Measurements from ENCODE around the gene QSOX2. TPM values are rescaled to one million over a fixed set of nuclear protein-coding genes. Genes with fewer than 3 reads are reported as not detected.

QSOX2 gene
- total RNA-seq, 4 donors from 2014 or later, result 3.4 to 7.2 (median 5.2) TPM

DNA sequence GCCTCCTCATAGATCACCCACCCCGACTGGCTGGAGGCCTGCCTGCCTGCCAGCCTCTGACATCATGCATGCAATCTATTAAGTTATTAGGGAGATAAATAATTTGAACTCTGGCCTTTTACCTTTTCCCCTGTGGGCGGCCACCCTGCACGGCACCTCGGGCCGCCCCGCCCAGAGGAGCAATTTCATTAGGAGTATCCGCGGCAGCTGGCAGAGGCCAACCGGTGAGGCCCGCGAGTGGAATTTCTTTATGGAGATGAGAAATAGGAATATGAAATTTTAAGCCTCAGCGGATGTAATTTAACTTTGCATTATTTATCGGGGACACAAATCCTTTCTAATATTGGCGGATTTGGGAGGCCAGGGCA lies 63.2 kb downstream of the QSOX2 start:
- Histone ChIP-seq H3K4me3 (no peak overlapping the region), H3K27me3 (peaks cover 80% of the 10 kb centered on the region), H3K36me3 (no peaks in the 10 kb centered on the region), H3K27ac (no peak overlapping the region), H3K4me1 (no peaks in the 10 kb centered on the region), H3K9me3 (no peaks in the 10 kb centered on the region)
- TF ChIP-seq POLR2A (IDR thresholded peaks at IDR 0.05) (no peak), POLR2AphosphoS5 (IDR thresholded peaks at IDR 0.05) (no peak), EP300 (IDR thresholded peaks at IDR 0.05) (no peak)
- TF ChIP-seq, protein P1, sequence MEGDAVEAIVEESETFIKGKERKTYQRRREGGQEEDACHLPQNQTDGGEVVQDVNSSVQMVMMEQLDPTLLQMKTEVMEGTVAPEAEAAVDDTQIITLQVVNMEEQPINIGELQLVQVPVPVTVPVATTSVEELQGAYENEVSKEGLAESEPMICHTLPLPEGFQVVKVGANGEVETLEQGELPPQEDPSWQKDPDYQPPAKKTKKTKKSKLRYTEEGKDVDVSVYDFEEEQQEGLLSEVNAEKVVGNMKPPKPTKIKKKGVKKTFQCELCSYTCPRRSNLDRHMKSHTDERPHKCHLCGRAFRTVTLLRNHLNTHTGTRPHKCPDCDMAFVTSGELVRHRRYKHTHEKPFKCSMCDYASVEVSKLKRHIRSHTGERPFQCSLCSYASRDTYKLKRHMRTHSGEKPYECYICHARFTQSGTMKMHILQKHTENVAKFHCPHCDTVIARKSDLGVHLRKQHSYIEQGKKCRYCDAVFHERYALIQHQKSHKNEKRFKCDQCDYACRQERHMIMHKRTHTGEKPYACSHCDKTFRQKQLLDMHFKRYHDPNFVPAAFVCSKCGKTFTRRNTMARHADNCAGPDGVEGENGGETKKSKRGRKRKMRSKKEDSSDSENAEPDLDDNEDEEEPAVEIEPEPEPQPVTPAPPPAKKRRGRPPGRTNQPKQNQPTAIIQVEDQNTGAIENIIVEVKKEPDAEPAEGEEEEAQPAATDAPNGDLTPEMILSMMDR (IDR thresholded peaks at IDR 0.05), result no peak
- WGBS, 2 donors (ENCODE audit: low coverage in 1 of 2), result 63 to 66% methylated on average over 7 to 9 of the region's 14 CpGs
- no peak for ATAC-seq

DNA sequence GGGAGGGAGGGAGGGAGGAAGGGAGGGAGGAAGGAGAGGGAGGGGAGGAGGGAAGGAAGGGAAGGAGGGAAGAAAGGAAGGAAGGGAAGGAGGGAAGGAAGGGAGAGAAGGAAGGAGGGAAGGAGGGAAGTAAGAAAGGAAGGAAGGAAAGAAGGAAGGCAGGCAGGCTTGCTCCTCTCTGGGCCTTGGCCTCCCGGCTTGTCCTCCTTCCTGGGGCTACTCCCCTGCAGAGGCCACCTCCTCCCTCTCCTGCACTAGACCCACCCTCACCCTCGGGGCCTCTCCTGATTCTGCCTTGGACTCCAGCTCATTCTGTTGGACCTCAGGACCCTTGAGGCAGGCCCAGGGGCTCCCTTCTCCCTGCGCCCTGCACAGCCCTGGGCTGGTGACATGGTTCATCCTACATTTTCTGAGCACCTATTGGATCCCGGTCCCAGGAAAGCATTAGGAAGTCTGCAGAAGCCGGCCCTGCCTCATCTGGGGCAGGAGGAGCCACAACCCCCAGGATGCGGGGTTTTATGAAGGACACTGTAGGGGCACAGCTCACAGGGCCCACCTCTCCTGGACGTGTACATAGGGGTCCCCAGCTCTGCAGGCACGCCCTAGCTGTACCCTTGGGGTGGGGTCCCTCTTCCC lies 63.7 kb downstream of the QSOX2 start:
- no peak overlapping the region for H3K4me3 ChIP-seq
- H3K27ac ChIP-seq, result no peak overlapping the region
- no peaks in the 10 kb centered on the region for H3K36me3 ChIP-seq
- H3K27me3 ChIP-seq, result peaks cover 80% of the 10 kb centered on the region
- ATAC-seq, result no peak
- WGBS, 2 donors (ENCODE audit: low coverage in 1 of 2), result 0 to 31% methylated on average over 1 to 2 of the region's 8 CpGs
- no peaks in the 10 kb centered on the region for H3K9me3 ChIP-seq
- TF ChIP-seq POLR2AphosphoS5 (IDR thresholded peaks at IDR 0.05) (no peak), EP300 (IDR thresholded peaks at IDR 0.05) (no peak), POLR2A (IDR thresholded peaks at IDR 0.05) (no peak)
- TF ChIP-seq, protein P1 (IDR thresholded peaks at IDR 0.05), result no peak
- H3K4me1 ChIP-seq, result no peaks in the 10 kb centered on the region

DNA sequence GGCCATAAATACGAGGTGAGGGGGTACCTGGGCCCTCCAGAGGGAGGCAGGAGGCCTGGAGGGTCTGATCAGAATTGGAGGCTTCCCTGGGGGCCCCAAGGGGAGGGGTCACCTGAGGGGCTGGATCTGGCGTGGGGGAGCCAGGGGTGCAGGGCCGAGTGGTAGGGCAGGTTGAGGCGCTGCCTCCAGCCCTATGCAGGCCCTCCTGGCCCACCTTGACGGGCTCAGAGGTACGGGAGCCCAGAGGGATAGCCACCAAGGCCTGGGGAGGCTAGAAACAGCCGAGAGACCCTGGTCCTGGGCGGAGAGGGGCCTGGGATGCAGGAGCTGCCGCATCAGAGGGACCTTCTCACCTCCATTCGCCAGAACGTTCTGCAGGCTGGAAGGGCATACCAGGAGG lies 65.0 kb downstream of the QSOX2 start:
- no peaks in the 10 kb centered on the region for H3K36me3 ChIP-seq
- H3K9me3 ChIP-seq, result no peaks in the 10 kb centered on the region
- ATAC-seq, result no peak
- peaks cover 72% of the 10 kb centered on the region for H3K27me3 ChIP-seq
- H3K4me3 ChIP-seq, result no peak overlapping the region
- no peaks in the 10 kb centered on the region for H3K4me1 ChIP-seq
- no peak for TF ChIP-seq EP300 (IDR thresholded peaks at IDR 0.05)
- TF ChIP-seq, protein P1 (IDR thresholded peaks at IDR 0.05), result no peak
- no peak for TF ChIP-seq POLR2A (IDR thresholded peaks at IDR 0.05)
- no peak for TF ChIP-seq POLR2AphosphoS5 (IDR thresholded peaks at IDR 0.05)
- WGBS, 2 donors (ENCODE audit: low coverage in 1 of 2), result 69 to 85% methylated on average over 5 to 6 of the region's 11 CpGs
- no peak overlapping the region for H3K27ac ChIP-seq

DNA sequence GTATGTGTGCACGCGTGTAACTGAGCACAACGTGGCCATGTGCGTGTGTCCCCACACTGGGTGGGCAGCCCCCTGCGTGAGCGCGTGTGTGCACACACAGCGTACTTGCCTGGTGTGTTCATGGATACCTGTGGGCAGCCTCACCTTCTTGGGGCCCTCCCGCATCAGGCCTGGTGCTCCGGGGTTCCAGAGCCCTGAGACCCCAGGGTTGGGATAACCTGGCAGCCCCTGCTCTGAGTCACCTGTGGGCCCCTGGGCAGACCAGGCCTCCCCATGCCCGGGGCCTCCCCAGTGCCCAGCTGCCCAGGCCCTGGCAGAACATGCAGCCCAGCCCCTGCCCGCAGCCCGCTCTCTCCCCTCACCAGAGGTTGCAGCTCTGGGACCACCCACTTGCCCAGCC lies 65.9 kb downstream of the QSOX2 start:
- no peak overlapping the region for H3K27ac ChIP-seq
- no peaks in the 10 kb centered on the region for H3K36me3 ChIP-seq
- peaks cover 64% of the 10 kb centered on the region for H3K27me3 ChIP-seq
- no peaks in the 10 kb centered on the region for H3K4me1 ChIP-seq
- TF ChIP-seq POLR2AphosphoS5 (IDR thresholded peaks at IDR 0.05) (no peak), POLR2A (IDR thresholded peaks at IDR 0.05) (no peak), EP300 (IDR thresholded peaks at IDR 0.05) (no peak)
- TF ChIP-seq, protein P1 (IDR thresholded peaks at IDR 0.05), result no peak
- no peaks in the 10 kb centered on the region for H3K9me3 ChIP-seq
- H3K4me3 ChIP-seq, result no peak overlapping the region
- 80 to 95% methylated on average over 2 to 4 of the region's 13 CpGs for WGBS, 2 donors (ENCODE audit: low coverage in 1 of 2)
- no peak for ATAC-seq

DNA sequence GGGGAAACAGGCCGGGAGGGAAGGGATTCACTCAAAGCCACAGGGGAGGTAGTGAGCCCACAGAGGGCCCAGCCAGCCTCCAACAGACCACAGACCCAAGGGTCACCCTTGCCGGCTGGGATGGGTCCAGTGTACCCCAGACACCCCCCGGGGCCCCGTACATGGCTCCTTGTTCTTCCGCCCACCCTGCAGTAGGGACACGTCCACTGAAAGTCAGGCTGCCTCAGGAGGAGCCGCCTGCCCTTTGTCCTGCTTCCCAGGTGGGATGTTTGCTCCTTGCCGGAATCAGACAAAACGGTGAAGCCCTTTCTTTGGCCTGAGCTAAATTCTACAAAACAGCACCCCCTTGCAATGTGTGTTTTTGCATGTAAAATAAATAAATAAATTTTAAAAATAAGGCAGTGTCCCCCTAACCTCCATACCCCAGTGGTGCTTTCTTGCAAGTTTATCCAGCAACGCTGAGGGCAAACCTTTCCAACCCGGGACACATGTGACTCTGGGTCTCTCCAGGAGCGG lies 66.5 kb downstream of the QSOX2 start:
- no peak for ATAC-seq
- no peaks in the 10 kb centered on the region for H3K36me3 ChIP-seq

More for the DNA sequence above, 66.5 kb downstream of the QSOX2 start:
- no peak overlapping the region for H3K4me3 ChIP-seq
- no peak overlapping the region for H3K27ac ChIP-seq
- no peaks in the 10 kb centered on the region for H3K4me1 ChIP-seq
- WGBS, 2 donors (ENCODE audit: low coverage in 1 of 2), result 33 to 51% methylated on average over 4 to 5 of the region's 12 CpGs
- H3K27me3 ChIP-seq, result peaks cover 63% of the 10 kb centered on the region
- TF ChIP-seq POLR2A (IDR thresholded peaks at IDR 0.05) (no peak), EP300 (IDR thresholded peaks at IDR 0.05) (no peak), POLR2AphosphoS5 (IDR thresholded peaks at IDR 0.05) (no peak)
- TF ChIP-seq, protein P1 (IDR thresholded peaks at IDR 0.05), result no peak
- no peaks in the 10 kb centered on the region for H3K9me3 ChIP-seq
